Measurements from ENCODE around the gene ZKSCAN2.

ZKSCAN2 gene

DNA sequence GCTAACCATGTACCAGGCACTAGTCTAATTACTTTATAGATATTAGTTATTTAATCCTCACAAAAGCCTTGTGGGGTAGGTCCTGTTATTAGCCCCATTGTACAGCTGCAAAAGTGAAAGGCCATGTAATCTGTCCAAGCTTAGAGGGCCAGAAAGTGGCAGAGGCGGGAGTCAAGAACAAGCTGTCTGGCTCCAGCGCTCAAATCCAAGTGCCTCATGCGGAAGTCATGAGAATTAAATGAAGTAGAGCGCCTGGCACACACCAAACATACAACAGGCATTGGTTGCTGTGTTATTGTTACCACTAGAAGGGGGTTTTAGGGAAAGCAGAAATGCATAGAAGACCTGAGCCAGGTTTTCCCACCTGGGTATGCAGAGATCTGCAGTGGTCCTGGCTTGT is 39.7 kb downstream of the ZKSCAN2 start:
- Histone ChIP-seq H3K36me3 (ENCODE audit: control insufficient read depth, insufficient read depth, low read length) (no peaks in the 10 kb centered on the region), H3K4me3 (ENCODE audit: low read length) (peak overlapping the region; percentile 32), H3K27ac (ENCODE audit: low read depth, low read length) (no peak overlapping the region), H3K27me3 (ENCODE audit: control insufficient read depth, insufficient read depth, low read length) (no peaks in the 10 kb centered on the region), H3K9ac (ENCODE audit: low read length) (no peak overlapping the region), H3K4me1 (ENCODE audit: control insufficient read depth, insufficient read depth, low read length) (no peaks in the 10 kb centered on the region)

DNA sequence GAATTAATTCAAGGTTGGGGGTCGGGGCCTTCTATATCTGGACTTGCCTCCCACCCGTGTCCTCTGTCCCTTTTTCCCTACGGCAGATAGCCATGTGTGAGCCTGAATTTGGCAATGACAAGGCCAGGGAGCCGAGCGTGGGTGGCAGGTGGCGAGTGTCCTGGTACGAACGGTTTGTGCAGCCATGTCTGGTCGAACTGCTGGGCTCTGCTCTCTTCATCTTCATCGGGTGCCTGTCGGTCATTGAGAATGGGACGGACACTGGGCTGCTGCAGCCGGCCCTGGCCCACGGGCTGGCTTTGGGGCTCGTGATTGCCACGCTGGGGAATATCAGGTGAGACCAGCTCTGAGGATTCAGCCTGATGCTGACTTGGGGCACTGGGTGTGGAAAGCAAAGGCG is 40.5 kb downstream of the ZKSCAN2 start:
- Histone ChIP-seq H3K4me1 (ENCODE audit: control insufficient read depth, insufficient read depth, low read length) (no peaks in the 10 kb centered on the region), H3K27ac (ENCODE audit: low read depth, low read length) (no peak overlapping the region), H3K9ac (ENCODE audit: low read length) (no peak overlapping the region), H3K36me3 (ENCODE audit: control insufficient read depth, insufficient read depth, low read length) (no peaks in the 10 kb centered on the region), H3K4me3 (ENCODE audit: low read length) (no peak overlapping the region), H3K27me3 (ENCODE audit: control insufficient read depth, insufficient read depth, low read length) (no peaks in the 10 kb centered on the region)

DNA sequence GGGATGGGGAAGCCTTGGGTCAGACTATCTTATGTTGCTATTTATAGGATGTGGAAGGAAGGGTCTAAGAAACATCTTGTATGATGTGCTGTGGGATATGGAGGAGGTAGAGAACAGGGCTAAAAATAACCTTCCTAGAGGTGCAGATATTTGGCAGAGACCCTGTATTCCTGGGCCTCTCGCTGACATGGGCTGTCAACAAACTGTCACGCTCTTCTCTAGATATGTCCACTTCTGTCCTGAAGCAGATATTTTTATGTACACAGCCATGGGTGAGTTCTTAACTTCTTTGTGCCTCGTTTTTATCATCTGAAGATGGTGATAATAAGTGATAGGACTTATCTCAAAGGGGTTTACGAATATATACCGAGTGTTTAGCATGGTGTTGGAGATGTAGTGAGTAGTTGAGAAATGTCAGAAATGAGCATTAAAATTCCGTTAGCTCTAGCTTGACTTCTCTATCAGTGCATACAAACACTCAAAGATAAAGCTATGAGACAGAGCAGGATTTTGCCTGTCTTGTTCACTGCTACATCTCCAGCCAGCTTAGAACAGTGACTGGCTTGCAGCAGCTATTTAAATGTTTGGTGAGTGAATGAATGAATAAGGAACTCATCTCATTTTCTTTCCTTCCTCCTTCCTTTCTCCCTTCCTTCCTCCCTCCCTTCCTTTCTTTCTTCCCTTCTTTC is 43.8 kb downstream of the ZKSCAN2 start:
- H3K4me3 ChIP-seq (ENCODE audit: low read length): no peak overlapping the region
- no peak overlapping the region for H3K27ac ChIP-seq (ENCODE audit: low read depth, low read length)
- no peak overlapping the region for H3K9ac ChIP-seq (ENCODE audit: low read length)

DNA sequence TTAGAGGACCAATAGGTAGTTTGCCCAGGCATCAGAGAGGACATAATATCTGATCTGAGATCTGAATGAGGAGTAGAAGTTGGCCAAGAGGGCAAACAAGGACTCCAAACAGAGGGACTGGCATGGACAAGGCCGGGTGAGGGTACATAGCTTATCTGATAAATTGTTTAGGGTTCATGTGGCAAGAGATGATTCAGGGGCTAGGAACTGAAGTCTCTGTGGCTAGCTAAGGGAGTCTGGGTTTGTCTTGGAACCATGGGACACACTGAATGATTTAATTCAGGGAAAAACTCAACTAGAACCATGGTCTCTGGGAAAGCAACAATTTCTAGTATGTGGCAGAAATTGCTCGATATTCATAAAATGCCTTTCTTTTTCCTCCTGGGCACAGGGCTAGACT is 45.0 kb downstream of the ZKSCAN2 start:
- Histone ChIP-seq H3K4me1 (ENCODE audit: control insufficient read depth, insufficient read depth, low read length) (no peaks in the 10 kb centered on the region), H3K27me3 (ENCODE audit: control insufficient read depth, insufficient read depth, low read length) (no peaks in the 10 kb centered on the region), H3K27ac (ENCODE audit: low read depth, low read length) (no peak overlapping the region), H3K36me3 (ENCODE audit: control insufficient read depth, insufficient read depth, low read length) (no peaks in the 10 kb centered on the region), H3K9ac (ENCODE audit: low read length) (no peak overlapping the region), H3K4me3 (ENCODE audit: low read length) (no peak overlapping the region)

More for the DNA sequence above, 43.8 kb downstream of the ZKSCAN2 start:
- H3K4me1 ChIP-seq (ENCODE audit: control insufficient read depth, insufficient read depth, low read length): no peaks in the 10 kb centered on the region
- H3K36me3 ChIP-seq (ENCODE audit: control insufficient read depth, insufficient read depth, low read length): no peaks in the 10 kb centered on the region
- no peaks in the 10 kb centered on the region for H3K27me3 ChIP-seq (ENCODE audit: control insufficient read depth, insufficient read depth, low read length)

DNA sequence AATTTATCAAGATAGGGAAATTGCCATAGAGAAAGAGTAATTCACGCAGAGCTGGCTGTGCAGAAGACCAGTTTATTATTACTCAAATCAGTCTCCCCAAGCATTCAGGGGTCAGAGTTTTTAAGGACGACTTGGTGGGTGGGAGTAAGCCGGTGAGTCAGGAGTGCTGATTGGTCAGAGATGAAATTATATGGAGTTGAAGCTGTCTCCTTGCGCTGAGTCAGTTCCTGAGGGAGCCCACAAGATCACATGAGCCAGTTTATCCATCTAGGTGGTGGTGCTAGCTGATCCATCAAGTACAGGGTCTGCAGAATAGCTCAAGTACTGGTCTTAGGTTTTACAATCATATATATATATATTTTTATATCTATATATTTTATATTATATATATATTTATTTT is 46.9 kb downstream of the ZKSCAN2 start:
- no peak overlapping the region for H3K9ac ChIP-seq (ENCODE audit: low read length)
- H3K27ac ChIP-seq (ENCODE audit: low read depth, low read length): no peak overlapping the region
- H3K36me3 ChIP-seq (ENCODE audit: control insufficient read depth, insufficient read depth, low read length): no peaks in the 10 kb centered on the region
- no peak overlapping the region for H3K4me3 ChIP-seq (ENCODE audit: low read length)
- H3K27me3 ChIP-seq (ENCODE audit: control insufficient read depth, insufficient read depth, low read length): no peaks in the 10 kb centered on the region
- no peaks in the 10 kb centered on the region for H3K4me1 ChIP-seq (ENCODE audit: control insufficient read depth, insufficient read depth, low read length)

DNA sequence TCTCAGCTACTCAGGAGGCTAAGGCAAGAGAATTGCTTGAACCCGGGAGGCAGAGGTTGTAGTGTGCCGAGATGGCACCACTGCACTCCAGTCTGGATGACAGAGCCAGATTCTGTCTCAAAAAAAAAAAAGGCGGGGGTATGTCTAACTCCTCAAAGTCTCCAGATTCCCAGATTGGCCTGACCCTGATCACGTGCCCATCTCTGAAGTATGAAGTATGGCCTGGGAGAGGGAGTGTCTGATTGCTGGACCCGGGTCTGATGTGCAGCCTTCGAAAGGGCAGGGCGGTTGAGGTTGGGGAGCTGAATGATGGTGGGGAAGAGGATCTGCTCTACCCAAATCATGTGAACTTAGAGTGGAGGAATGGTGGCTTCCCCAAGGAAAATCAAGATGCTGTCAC is 58.2 kb downstream of the ZKSCAN2 start:
- Histone ChIP-seq H3K27me3 (ENCODE audit: control insufficient read depth, insufficient read depth, low read length) (no peaks in the 10 kb centered on the region), H3K27ac (ENCODE audit: low read depth, low read length) (no peak overlapping the region), H3K4me1 (ENCODE audit: control insufficient read depth, insufficient read depth, low read length) (no peaks in the 10 kb centered on the region), H3K4me3 (ENCODE audit: low read length) (no peak overlapping the region), H3K36me3 (ENCODE audit: control insufficient read depth, insufficient read depth, low read length) (no peaks in the 10 kb centered on the region), H3K9ac (ENCODE audit: low read length) (no peak overlapping the region)

DNA sequence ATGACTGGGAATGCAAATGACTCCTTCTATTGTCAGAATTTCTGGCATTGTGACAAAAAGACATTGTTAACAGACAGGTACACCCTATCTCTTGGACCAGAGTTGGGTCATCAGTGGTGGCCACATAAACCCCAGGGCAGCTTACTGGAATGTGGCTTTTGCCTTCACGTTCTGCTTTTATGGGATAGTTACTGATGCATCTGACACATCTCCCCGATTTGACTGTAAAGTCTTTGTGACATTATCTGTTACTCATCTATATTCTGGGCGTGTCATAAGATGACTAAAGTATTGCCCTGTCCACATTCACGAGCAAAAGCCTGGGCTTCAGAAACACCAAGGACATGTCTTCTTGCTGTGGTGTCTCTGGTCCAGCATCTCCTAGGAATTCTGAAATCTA is 59.6 kb downstream of the ZKSCAN2 start:
- Histone ChIP-seq H3K4me3 (ENCODE audit: low read length) (no peak overlapping the region), H3K4me1 (ENCODE audit: control insufficient read depth, insufficient read depth, low read length) (no peaks in the 10 kb centered on the region), H3K27me3 (ENCODE audit: control insufficient read depth, insufficient read depth, low read length) (no peaks in the 10 kb centered on the region), H3K36me3 (ENCODE audit: control insufficient read depth, insufficient read depth, low read length) (no peaks in the 10 kb centered on the region), H3K27ac (ENCODE audit: low read depth, low read length) (no peak overlapping the region), H3K9ac (ENCODE audit: low read length) (no peak overlapping the region)

DNA sequence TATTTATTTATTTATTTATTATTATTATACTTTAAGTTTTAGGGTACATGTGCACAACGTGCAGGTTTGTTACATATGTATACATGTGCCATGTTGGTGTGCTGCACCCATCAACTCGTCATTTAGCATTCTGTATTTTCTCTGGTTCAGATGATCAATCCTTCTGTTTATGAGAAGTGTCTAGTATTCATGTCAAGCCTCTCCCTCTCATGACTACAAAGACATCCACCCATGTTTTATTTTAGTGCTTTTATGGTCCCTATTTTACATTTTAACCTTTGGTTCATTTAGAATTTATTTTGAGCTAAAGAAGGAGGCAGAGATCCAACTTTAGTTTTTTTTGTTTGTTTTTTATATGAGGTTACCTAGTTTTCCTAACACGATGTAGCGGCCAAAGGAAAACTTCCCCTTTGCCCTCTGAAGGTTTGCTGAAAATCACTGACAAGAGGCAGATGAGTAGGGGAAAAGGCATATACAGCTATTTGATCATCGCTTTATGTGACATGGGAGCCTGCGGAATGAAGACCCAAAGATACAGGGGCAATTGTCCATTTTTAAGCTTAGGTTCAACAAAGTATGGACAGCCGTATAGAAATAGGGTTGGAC is 63.3 kb downstream of the ZKSCAN2 start:
- H3K9ac ChIP-seq (ENCODE audit: low read length): no peak overlapping the region
- no peak overlapping the region for H3K27ac ChIP-seq (ENCODE audit: low read depth, low read length)

DNA sequence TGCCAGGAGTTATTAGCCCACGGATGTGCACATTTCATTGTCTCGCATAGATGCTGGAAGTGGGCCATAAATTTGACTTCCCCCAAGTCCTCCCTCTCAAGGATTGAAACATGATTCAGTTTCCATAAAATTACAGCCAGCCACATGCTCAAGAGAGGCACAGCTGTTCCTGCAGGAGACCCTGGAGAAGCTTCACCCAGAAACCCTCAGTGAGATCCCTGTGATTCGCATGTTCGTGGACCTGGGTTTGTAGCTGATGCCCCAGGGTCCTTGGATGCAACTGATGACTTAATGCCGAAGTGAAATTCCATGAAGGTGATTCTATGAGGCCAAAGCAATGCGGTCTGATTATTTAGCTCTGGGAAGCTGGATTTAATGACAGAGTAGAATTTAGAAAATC is 65.5 kb downstream of the ZKSCAN2 start:
- H3K27ac ChIP-seq (ENCODE audit: low read depth, low read length): no peak overlapping the region
- no peak overlapping the region for H3K9ac ChIP-seq (ENCODE audit: low read length)
- no peaks in the 10 kb centered on the region for H3K36me3 ChIP-seq (ENCODE audit: control insufficient read depth, insufficient read depth, low read length)
- H3K4me3 ChIP-seq (ENCODE audit: low read length): no peak overlapping the region
- no peaks in the 10 kb centered on the region for H3K27me3 ChIP-seq (ENCODE audit: control insufficient read depth, insufficient read depth, low read length)
- no peaks in the 10 kb centered on the region for H3K4me1 ChIP-seq (ENCODE audit: control insufficient read depth, insufficient read depth, low read length)

More for the DNA sequence above, 63.3 kb downstream of the ZKSCAN2 start:
- Histone ChIP-seq H3K36me3 (ENCODE audit: control insufficient read depth, insufficient read depth, low read length) (no peaks in the 10 kb centered on the region), H3K27me3 (ENCODE audit: control insufficient read depth, insufficient read depth, low read length) (no peaks in the 10 kb centered on the region), H3K4me3 (ENCODE audit: low read length) (no peak overlapping the region), H3K4me1 (ENCODE audit: control insufficient read depth, insufficient read depth, low read length) (no peaks in the 10 kb centered on the region)

DNA sequence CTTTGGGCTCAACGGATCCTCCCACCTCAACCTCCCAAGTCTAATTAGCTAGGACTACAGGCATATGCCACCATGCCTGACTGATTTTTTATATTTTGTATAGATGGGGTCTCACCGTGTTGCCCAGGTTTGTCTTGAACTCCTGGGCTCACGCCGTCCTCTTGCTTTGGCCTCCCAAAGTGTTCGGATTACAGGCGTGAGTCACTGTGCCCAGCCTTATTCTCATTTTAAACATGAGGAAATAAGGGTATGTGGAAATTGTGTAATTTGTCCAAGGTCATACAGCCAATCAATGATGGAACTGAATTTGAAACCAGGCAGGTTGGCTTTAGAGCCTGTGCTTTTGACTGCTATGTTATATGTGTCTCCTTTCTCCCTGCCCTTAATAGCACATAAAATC is 68.3 kb downstream of the ZKSCAN2 start:
- Histone ChIP-seq H3K27ac (ENCODE audit: low read depth, low read length) (no peak overlapping the region), H3K4me1 (ENCODE audit: control insufficient read depth, insufficient read depth, low read length) (no peaks in the 10 kb centered on the region), H3K27me3 (ENCODE audit: control insufficient read depth, insufficient read depth, low read length) (no peaks in the 10 kb centered on the region), H3K4me3 (ENCODE audit: low read length) (no peak overlapping the region), H3K9ac (ENCODE audit: low read length) (no peak overlapping the region), H3K36me3 (ENCODE audit: control insufficient read depth, insufficient read depth, low read length) (no peaks in the 10 kb centered on the region)

DNA sequence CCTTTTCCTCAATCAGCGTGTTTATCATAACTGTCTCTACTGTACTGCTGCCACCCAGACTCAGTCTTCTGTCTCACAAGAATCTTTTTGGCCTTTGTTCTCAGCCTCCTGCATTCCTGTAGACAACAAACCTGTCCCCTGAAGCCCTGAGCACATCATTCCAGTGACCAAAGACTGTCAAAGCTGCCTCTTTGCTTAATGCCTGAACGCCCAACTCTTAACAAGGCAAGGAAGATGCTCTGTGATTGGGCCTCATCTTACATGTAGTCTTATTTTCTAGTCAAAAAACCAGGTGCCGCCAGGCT is 70.2 kb downstream of the ZKSCAN2 start:
- Histone ChIP-seq H3K27ac (ENCODE audit: low read depth, low read length) (no peak overlapping the region), H3K36me3 (ENCODE audit: control insufficient read depth, insufficient read depth, low read length) (no peaks in the 10 kb centered on the region), H3K4me1 (ENCODE audit: control insufficient read depth, insufficient read depth, low read length) (no peaks in the 10 kb centered on the region), H3K27me3 (ENCODE audit: control insufficient read depth, insufficient read depth, low read length) (no peaks in the 10 kb centered on the region), H3K9ac (ENCODE audit: low read length) (no peak overlapping the region), H3K4me3 (ENCODE audit: low read length) (no peak overlapping the region)

All from rectal smooth muscle tissue (tissue), 1 donor.